Body of pancreas (tissue), 4 donors: ENCODE data around the gene CDC42EP4.

Experiments
- POLR2A ChIP-seq, 3 donors: fragments of 450-650 bp; IDR thresholded peaks; one replicate each; pipeline ENCODE4 v1.6.1; 2016; ENCODE audit warnings: antibody characterized with exemption in 3 of 3, mild to moderate bottlenecking in 2 of 3
- TF ChIP-seq, protein P1 (sequence below), 7 experiments: fragments of 450-650 bp in 4 of 7; fragments of 200-600 bp in 3 of 7; sonication (generic) in 3 of 7; IDR thresholded peaks; one replicate each; pipeline ENCODE4 v1.5.1; 2016 to 2019; ENCODE audit warnings: antibody characterized with exemption in 7 of 7

DNA sequence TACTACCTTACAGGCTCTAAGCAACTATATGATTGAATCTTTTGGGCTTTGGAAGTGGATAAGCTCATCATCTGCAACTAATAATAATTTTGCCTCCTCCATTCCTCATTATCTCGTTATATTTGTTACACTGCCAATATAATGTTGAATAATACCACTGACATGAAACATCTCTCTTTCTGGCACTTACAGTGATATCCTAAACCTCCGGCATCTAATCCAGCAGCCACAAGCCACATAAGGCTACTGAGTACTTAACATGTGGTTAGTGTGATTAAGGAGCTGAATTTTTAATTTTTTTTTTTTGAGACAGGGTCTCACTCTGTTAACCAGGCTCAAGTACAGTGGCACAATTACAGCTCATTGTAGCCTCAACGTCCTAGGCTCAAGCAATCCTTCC lies 9.6 kb downstream of the CDC42EP4 start:
- TF ChIP-seq, protein P1, sequence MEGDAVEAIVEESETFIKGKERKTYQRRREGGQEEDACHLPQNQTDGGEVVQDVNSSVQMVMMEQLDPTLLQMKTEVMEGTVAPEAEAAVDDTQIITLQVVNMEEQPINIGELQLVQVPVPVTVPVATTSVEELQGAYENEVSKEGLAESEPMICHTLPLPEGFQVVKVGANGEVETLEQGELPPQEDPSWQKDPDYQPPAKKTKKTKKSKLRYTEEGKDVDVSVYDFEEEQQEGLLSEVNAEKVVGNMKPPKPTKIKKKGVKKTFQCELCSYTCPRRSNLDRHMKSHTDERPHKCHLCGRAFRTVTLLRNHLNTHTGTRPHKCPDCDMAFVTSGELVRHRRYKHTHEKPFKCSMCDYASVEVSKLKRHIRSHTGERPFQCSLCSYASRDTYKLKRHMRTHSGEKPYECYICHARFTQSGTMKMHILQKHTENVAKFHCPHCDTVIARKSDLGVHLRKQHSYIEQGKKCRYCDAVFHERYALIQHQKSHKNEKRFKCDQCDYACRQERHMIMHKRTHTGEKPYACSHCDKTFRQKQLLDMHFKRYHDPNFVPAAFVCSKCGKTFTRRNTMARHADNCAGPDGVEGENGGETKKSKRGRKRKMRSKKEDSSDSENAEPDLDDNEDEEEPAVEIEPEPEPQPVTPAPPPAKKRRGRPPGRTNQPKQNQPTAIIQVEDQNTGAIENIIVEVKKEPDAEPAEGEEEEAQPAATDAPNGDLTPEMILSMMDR (IDR thresholded peaks at IDR 0.05): no peak
- TF ChIP-seq POLR2A (IDR thresholded peaks at IDR 0.05): no peak
